Panc1 (cell line): Measurements from ENCODE around the gene SLIT3.

Experiments used
- CTCF ChIP-seq: fragments of 450-650 bp; IDR thresholded peaks from 2 replicates; pipeline ENCODE4 v1.5.1; 2017; ENCODE audit warnings: mild to moderate bottlenecking
- POLR2AphosphoS5 ChIP-seq: IDR thresholded peaks from 2 replicates; pipeline ENCODE4 v1.6.1; 2012; ENCODE audit warnings: mild to moderate bottlenecking, low read depth, low read length, moderate library complexity

GRCh38 chr5:169002953-169003555 lies 297.9 kb downstream of the SLIT3 start:
- TF ChIP-seq CTCF (no peak), POLR2AphosphoS5 (no peak)
